Uterus (tissue), 4 donors: Measurements from ENCODE around the gene PACSIN2. TPM values are rescaled to one million over a fixed set of nuclear protein-coding genes. Genes with fewer than 3 reads are reported as not detected.
"Not testable (repeated sequence)": the region's sequence is repeated elsewhere in the genome, so short reads cannot be mapped to it uniquely, and the experiment has no call there.

Experiments
- DNase-seq, 2 donors: peaks; one replicate each; pipeline ENCODE4 v3.0.0-alpha.2; 2019 to 2020
- H3K27ac ChIP-seq, 2 donors: fragments of 200-600 bp; sonication (generic); 1 replicate in 1 of 2; 2 replicates in 1 of 2; pipeline ENCODE4 v1.5.1; 2016 to 2018
- H3K27me3 ChIP-seq, 2 donors: fragments of 200-600 bp; sonication (generic); one replicate each; pipeline ENCODE4 v1.5.1; 2018 to 2019; ENCODE audit warnings: control low read depth in 1 of 2
- H3K36me3 ChIP-seq, 2 donors: fragments of 200-600 bp; sonication (generic); one replicate each; pipeline ENCODE4 v1.5.1; 2019; ENCODE audit warnings: control low read depth in 1 of 2
- H3K4me1 ChIP-seq, 2 donors: fragments of 200-600 bp; sonication (generic); one replicate each; pipeline ENCODE4 v1.5.1; 2018 to 2019; ENCODE audit warnings: control low read depth in 1 of 2
- H3K4me3 ChIP-seq, 2 donors: fragments of 200-600 bp; sonication (generic); 1 replicate in 1 of 2; 2 replicates in 1 of 2; pipeline ENCODE4 v1.5.1; 2018 to 2019; ENCODE audit warnings: mild to moderate bottlenecking in 1 of 2
- H3K9me3 ChIP-seq, 2 donors: fragments of 200-600 bp; sonication (generic); one replicate each; pipeline ENCODE4 v1.5.1; 2019; ENCODE audit warnings: control low read depth in 1 of 2
- CTCF ChIP-seq, 4 experiments: fragments of 200-600 bp in 2 of 4; fragments of 450-650 bp in 2 of 4; sonication (generic) in 2 of 4; IDR thresholded peaks; one replicate each; pipeline ENCODE4 v1.5.1; 2016 to 2019; ENCODE audit warnings: antibody characterized with exemption in 4 of 4, mild to moderate bottlenecking in 2 of 4, moderate library complexity in 1 of 4
- POLR2A ChIP-seq, 2 donors: fragments of 450-650 bp; IDR thresholded peaks; one replicate each; pipeline ENCODE4 v1.6.1; 2016; ENCODE audit warnings: antibody characterized with exemption in 2 of 2, mild to moderate bottlenecking in 1 of 2, moderate library complexity in 1 of 2
- intact Hi-C: fragments of 100-400 bp; cut with DNase I; formaldehyde crosslinking; loops from one replicate; pipeline ENCODE4 v1.15.1; 2023; ENCODE audit warnings: low total_unique reads
- total RNA-seq, 4 donors: library from RNA; depleted of rRNA in 3 of 4; stranded (reverse); fragments of >200 nt in 3 of 4; gene quantifications; one replicate each; pipeline versions ENCODE4 v1.1.0 to v1.2.4, GENCODE V29; 2014 to 2023
- donor health status: DM: yes; HTN: yes; CAD: no.

The PACSIN2 gene
- total RNA-seq, 4 donors from 2014 or later: 34.4 to 66.1 (median 48.0) TPM

- no peak overlapping the region for H3K27ac ChIP-seq
- no peaks in the 10 kb centered on the region for H3K27me3 ChIP-seq
- TF ChIP-seq CTCF (IDR thresholded peaks at IDR 0.05) (no peak), POLR2A (IDR thresholded peaks at IDR 0.05) (no peak)
- no peak for DNase-seq
- intact Hi-C loops: loop anchor here (5.0 kb wide), 1 partner anchor 1010 kb away; the partner anchor contains the start of gene SMIM45
- no peak overlapping the region for H3K4me3 ChIP-seq
- no peaks in the 10 kb centered on the region for H3K9me3 ChIP-seq
- H3K36me3 ChIP-seq: no peaks in the 10 kb centered on the region
- H3K4me1 ChIP-seq: peaks cover 0 to 8% of the 10 kb centered on the region in 2 donors
Observed at GRCh38 chr22:42962295-42963230, 52.4 kb downstream of the PACSIN2 start.

GRCh38 chr22:42961810-42962209 lies 53.1 kb downstream of the PACSIN2 start:
- H3K27ac ChIP-seq: peak overlapping the region in 1 of 2 donors; percentile 10
- intact Hi-C loops: loop anchor here (5.0 kb wide), 1 partner anchor 1010 kb away; the partner anchor contains the start of gene SMIM45
- H3K4me3 ChIP-seq: no peak overlapping the region
- DNase-seq: no peak
- no peaks in the 10 kb centered on the region for H3K9me3 ChIP-seq
- H3K36me3 ChIP-seq: no peaks in the 10 kb centered on the region
- no peaks in the 10 kb centered on the region for H3K27me3 ChIP-seq
- peaks cover 0 to 8% of the 10 kb centered on the region in 2 donors for H3K4me1 ChIP-seq
- TF ChIP-seq POLR2A (IDR thresholded peaks at IDR 0.05): no peak

GRCh38 chr22:42961400-42961690 lies 53.6 kb downstream of the PACSIN2 start:
- not testable (repeated sequence) for H3K4me3 ChIP-seq, H3K9me3 ChIP-seq, DNase-seq, H3K27me3 ChIP-seq, H3K4me1 ChIP-seq, H3K36me3 ChIP-seq
- intact Hi-C loops: loop anchor here (5.0 kb wide), 1 partner anchor 1009 kb away; the partner anchor contains the start of gene SMIM45
- peak overlapping the region in 1 of 2 donors; percentile 10 for H3K27ac ChIP-seq

- H3K4me1 ChIP-seq: peaks cover 0 to 8% of the 10 kb centered on the region in 2 donors
- H3K27me3 ChIP-seq: no peaks in the 10 kb centered on the region
- DNase-seq: no peak
- no peaks in the 10 kb centered on the region for H3K9me3 ChIP-seq
- H3K36me3 ChIP-seq: no peaks in the 10 kb centered on the region
- peak overlapping the region in 1 of 2 donors; percentile 59 for H3K27ac ChIP-seq
- no peak overlapping the region for H3K4me3 ChIP-seq
- intact Hi-C loops: loop anchor here (5.0 kb wide), 1 partner anchor 1008 kb away; the partner anchor contains the start of gene SMIM45
- TF ChIP-seq POLR2A (IDR thresholded peaks at IDR 0.05) (no peak), CTCF (IDR thresholded peaks at IDR 0.05) (no peak)
Observed at GRCh38 chr22:42960531-42961399, 54.2 kb downstream of the PACSIN2 start.

- Histone ChIP-seq H3K36me3 (no peaks in the 10 kb centered on the region), H3K9me3 (no peaks in the 10 kb centered on the region), H3K27ac (peak overlapping the region; percentile 31 to 59), H3K27me3 (no peaks in the 10 kb centered on the region), H3K4me1 (peaks cover 0 to 8% of the 10 kb centered on the region in 2 donors), H3K4me3 (peak overlapping the region in 1 of 2 donors; percentile 2)
- intact Hi-C loops: loop anchor here (5.0 kb wide), 1 partner anchor 1008 kb away; the partner anchor contains the start of gene SMIM45
- no peak for TF ChIP-seq CTCF (IDR thresholded peaks at IDR 0.05)
- TF ChIP-seq POLR2A (IDR thresholded peaks at IDR 0.05): no peak
- peak in 1 of 2 donors; percentile 62 for DNase-seq
Observed at GRCh38 chr22:42959576-42960509, 55.1 kb downstream of the PACSIN2 start.
